ENCODE results near the gene CAPN3.

CAPN3 gene

DNA sequence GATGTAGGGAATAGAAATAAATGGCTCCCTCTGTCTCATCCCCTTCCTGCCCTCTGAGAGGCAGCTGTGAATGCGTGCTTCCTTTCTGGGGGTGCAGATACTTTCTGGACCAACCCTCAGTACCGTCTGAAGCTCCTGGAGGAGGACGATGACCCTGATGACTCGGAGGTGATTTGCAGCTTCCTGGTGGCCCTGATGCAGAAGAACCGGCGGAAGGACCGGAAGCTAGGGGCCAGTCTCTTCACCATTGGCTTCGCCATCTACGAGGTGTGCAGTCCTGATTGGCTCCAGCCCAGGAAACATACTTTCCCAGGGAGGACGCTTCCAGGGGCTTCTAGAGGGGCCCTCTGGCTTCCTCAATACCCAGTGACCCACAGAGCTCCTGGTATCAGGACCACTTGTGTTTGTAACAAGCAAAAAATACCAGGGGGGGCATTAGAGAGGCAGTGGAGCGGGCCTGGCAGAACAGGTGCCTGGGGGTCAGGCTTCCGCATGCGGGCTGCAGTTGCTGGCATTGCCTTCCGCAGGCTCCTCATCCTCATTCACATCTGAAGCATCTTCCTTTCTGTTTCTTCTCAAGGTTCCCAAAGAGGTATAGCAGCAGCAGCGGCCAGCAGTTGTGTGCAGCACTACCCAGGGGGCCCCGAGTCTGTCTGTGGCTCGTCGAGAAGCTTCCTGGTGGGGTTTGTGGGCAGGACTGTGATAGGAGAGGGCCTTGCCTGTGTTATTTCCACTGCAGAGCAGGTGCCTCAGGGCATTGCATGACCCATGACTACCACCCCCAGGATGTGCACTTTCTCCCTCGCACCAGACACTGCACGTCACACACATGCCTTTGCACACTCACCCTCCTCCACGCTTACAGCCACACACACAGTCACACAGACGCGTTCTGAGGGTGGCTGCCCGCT, 42.5 kb downstream of the CAPN3 start:
- DNase-seq = no peak

DNA sequence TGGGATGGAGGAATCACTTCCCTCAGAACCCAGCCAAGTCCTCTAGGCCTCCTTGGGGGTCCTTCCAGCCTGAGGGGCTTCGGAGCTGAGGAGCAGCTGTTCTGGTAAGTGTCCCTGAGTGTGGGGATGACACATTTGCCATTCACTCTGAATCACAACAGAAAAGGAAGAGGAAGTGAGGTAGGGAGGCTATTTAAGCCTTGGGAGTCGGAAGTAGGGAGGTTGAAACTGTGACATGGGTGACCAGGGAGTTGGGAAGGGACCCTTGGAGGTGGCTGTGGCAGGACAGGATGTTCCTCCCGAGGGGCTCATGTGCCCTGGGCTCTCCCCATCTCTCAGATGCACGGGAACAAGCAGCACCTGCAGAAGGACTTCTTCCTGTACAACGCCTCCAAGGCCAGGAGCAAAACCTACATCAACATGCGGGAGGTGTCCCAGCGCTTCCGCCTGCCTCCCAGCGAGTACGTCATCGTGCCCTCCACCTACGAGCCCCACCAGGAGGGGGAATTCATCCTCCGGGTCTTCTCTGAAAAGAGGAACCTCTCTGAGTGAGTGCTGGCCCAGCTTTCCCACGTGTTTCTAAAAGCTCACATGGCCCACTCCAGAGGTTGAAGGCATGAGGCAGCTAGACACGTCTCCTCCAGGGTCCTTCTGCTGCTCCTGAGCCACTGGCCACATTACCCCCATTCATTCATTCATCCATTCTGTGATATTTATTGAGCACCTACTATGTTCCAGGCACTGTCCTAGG, 43.3 kb downstream of the CAPN3 start:
- DNase-seq = no peak

DNA sequence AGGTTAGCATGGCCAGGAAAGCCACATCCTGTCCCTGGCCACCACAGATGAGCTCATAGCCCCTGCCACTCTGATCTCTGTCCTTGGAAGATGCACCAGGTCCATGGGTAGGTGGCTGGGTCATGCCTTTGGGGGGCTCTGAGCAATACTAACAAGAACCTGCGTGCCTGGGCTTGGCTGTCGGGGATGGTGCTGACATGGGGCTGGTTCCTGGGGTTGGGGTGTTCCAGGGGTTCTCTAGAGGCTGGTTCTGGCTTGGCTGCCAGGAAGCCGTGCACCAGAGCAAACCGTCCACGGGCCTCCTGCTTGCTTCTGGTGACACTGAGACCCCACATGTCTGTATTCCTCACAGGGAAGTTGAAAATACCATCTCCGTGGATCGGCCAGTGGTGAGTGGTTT, 44.1 kb downstream of the CAPN3 start:
- DNase-seq = no peak

DNA sequence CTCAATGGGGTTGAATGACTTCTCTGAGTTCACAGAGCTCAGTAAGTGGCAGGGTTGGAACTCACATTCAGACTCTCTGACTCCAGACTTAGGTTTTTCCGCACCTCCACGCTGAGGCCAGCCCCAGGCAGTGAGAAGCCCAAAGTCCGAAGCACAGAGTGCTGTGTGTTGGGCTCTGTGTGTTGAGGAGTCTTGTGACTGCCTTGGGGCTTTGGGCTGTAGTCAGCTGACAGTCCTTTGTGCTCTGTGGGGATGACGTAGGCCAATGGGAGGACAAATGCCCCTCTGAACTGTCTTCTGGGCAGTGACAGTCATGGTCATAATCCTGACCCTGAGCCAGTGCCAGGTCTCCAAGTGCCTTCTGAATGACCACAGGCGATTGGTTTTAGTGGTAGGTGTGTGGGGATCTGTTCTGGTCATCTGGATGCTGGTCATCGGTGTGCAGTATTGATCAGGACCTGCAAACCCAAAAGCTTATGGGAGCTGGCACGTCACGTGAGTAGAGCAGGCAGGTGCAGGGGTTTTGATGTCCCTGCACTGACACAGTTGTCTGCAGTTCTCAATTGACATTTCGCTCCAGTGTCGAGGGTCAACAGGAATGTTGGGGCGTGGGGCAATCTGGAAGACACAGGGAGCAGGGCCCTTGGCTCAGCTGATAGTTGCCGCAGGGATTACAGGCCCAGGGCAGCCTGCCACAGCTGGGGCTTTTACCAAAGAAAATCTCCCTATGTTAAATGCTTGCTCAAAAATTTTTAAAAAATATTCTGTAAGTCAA, 45.3 kb downstream of the CAPN3 start:
- DNase-seq = no peak

DNA sequence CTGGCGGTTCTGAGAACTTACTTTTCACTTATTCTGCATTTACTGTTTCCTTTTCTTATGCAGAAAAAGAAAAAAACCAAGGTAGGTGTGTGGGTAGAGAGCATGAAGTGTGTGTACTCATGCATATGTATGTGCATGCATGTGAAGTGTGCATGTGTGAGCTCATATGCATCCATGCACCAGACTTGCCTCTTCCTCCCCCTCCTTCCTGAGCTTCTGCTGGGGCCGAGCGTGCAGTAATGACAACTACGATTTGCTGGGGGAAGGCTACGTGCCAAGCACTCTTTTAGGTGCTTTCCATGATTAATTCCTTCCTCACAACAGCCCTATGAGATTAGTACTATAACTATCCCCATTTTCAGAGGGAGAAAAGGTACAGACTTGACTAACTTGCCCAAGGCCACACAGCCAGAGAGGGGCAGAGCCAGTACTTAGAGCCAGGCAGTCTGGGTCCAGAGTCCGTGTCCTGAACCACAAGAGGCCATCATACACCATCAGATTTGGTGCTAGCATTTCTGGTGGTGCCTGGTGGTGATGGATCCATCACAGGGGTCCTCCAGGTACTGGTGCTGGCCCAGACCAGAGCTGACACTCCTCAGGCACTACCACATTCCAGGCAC, 46.7 kb downstream of the CAPN3 start:
- DNase-seq = no peak

DNA sequence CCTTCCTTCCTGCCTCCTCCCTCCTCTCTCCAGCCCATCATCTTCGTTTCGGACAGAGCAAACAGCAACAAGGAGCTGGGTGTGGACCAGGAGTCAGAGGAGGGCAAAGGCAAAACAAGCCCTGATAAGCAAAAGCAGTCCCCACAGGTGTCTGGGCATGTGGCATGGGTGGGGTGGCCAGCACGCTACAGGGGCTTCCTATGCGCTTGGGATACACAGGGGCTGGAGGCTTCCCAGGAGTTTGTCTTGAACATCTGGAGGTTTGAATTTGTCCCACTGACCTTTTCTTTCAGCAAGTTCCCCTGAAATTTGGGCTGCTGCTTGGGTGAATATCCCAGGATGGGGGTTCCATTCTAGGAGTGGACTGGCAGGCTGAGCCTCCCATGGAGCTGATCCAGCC, 48.9 kb downstream of the CAPN3 start:
- DNase-seq = no peak

DNA sequence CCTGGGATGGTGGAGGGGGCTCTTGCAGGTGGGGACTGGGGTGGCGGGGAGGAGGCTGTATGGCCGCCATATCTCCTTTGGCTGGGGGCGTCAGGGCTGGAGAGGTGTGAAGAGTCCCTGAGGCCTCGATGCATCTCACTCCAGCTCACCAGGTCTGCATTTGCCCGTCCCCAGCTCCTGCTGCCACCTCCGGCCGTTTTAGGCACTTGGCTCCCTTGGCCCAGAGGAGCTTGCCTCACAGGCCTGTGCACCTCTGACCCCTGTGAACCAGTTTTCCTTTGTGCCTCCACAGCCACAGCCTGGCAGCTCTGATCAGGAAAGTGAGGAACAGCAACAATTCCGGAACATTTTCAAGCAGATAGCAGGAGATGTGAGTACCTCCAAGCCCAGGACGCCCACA, 49.7 kb downstream of the CAPN3 start:
- no peak for DNase-seq

DNA sequence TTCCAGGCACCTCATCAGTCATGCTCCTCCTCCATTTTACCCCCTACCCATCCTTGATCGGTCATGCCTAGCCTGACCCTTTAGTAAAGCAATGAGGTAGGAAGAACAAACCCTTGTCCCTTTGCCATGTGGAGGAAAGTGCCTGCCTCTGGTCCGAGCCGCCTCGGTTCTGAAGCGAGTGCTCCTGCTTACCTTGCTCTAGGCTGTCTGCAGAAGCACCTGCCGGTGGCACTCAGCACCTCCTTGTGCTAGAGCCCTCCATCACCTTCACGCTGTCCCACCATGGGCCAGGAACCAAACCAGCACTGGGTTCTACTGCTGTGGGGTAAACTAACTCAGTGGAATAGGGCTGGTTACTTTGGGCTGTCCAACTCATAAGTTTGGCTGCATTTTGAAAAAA, 52.6 kb downstream of the CAPN3 start:
- DNase-seq = no peak

DNA sequence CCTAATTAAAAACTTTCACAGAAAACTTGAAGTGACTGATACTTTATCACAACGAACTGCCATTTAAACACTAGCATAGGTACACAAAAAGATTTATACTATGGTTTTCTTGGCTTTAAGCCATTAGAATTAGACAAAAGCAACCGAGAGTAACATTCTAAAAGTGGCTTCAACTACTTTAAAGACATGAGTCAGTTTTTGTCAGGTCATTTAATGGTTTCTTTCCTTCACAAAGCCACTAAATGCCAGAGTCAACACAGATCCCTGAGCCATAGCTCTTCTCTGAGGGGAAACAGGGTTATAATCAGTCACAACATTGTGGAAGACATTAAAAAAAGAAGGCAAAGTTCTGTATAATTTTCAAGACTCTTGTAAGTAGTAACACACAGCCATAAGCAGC, 54.6 kb downstream of the CAPN3 start:
- no peak for DNase-seq

DNA sequence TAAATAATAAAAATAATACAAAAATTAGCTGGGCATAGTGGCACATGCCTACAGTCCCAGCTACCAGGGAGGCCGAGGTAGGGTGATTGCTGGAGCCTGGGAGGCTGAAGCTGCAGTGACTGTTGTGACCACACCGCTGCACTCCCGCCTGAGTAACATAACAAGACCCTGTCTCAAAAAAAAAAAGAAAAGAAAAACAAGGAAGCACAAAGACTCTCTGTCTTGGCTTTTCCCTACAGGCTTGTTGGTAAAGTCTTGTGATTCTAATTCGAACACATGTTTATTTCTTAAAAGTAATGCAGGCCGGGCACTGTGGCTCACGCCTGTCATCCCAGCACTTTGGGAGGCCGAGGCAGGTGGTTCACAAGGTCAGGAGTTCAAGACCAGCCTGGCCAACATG, 60.1 kb downstream of the CAPN3 start:
- DNase-seq = no peak

DNA sequence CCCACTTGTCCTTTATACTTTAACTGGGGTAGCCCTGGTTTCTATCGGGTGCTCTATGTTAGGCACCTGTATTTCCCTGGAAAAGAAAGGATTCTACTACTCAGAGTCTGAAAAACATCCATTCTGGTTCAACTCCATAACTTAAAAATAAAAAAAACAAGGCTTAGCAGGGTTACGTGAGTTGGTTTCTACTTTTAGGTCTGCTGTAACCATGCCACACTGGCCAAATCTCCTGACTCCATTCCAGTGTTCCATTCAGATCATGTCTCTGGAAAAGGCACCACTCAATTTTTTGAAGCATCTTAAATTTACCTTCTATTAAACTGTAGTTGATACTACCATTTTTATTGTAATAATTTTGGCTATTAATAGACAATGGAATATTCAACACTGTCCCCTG, 62.1 kb downstream of the CAPN3 start:
- DNase-seq = no peak

DNA sequence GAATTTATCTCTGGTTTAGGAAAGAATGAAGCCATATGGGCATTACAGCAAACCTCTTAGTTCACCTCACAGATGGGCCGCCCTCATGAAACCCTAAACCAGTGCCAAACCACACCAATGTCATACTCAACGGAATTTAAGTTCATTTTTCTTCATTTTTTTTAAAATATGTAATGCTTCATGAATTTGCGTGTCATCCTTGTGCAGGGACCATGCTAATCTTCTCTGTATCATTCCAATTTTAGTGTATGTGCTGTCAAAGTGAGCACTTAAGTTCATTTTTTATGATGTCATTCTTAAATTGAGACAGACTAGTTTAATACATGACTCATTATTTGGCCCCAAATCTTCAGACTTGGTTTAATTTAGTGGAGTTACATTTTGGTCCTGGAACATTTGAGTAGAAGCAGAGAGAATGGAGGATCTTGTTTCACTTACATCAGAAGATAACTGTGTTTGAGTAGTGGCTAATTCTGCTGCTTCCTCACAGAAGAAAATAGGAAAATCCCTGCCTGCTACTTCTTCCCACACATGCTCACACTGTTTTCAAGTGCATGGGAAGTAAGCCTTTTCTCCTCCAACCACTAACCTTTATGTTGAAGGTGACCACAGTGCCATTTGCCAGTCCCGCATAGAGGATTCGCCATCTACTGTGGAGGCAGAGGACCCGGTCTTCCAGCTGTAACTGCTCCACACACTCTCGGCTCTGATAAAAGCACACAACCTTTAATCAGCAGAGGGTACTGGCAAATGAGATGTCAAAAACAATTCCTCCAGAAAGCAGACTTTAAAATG, 68.3 kb downstream of the CAPN3 start:
- no peak for DNase-seq

DNA sequence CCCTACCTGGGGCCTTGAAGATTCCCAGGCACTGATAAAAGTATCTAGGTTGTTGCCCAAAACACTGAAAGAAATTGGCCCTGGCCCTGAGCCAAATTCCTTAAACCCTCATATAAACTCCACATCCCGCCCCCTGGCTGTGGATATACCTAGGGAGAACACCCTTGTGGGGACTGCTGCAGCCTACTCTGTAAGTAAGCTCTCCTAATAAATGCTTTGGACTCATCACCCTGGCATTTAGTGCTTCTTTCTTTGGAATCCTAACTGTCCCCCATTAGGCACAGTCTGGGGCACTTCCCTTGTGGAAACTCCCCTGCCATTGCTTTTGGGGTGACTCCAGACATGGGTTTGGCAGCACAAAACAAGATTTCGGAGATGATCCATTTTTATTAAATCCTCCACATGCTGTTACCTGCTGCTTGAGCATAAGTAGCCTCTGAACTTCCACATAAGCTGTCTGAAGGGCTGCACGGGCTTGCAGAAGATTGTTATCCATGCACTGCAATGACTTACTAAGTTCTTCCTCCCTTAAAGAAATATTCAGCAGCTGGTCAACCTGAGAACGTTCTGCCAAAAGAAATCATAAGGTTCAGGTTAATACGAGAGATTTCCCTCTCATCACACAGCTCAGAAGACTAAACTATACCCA, 85.2 kb downstream of the CAPN3 start:
- no peak for DNase-seq

DNA sequence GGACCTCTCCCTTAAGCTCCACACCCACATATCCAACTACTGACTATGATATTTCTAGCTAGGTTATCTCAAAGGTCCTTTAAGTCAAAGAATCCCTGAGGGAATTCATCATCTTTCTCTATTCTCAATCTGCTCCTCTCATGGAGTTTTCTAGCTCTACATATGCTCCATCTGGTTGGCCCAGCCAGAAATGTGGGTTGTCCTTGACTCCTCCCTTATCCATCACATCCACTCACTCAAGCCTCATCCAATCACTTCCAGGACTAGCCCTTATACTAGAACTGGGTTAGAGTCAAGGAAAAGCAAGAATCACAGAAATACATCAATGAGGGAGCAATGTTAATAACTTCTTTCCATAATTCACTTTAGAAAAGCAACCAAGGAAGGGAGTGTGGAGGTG, 86.2 kb downstream of the CAPN3 start:
- no peak for DNase-seq

DNA sequence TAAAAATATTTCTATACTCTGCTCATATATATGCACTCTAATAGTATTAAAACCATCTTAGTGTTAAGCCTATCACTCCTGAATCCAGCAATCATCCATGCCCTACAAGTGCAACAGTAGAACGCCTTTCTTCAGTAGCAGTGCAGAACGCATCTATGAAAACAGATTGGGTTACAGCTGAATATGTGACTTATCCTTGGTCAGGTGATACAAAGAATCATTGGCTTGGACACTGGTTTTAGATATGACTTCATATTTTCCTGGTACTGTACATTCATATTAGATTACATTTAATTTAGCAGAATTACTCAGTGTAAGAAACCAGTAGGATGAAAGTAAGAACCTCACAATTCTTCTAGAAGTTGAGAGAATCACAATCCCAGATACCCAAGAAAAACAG, 88.3 kb downstream of the CAPN3 start:
- DNase-seq = no peak

DNA sequence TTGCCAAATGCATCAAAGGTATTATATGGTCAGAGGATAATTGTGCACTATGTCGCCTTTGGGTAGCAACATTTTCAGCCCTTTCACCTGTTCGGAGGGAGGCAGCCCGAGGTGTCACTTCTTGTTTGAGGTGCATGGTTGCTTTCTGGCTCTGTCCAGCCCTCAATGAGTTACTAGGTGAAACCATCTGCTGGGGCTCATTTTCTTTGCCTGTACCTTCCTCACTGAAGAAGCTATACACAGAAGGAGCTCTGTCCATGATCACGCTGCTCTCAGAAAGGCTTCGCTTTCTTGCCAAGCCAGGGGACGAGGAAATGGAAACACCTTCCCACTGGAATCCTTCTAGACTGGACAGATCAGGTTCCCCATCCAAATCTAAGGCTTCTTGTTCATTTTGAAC, 89.0 kb downstream of the CAPN3 start:
- DNase-seq = no peak

DNA sequence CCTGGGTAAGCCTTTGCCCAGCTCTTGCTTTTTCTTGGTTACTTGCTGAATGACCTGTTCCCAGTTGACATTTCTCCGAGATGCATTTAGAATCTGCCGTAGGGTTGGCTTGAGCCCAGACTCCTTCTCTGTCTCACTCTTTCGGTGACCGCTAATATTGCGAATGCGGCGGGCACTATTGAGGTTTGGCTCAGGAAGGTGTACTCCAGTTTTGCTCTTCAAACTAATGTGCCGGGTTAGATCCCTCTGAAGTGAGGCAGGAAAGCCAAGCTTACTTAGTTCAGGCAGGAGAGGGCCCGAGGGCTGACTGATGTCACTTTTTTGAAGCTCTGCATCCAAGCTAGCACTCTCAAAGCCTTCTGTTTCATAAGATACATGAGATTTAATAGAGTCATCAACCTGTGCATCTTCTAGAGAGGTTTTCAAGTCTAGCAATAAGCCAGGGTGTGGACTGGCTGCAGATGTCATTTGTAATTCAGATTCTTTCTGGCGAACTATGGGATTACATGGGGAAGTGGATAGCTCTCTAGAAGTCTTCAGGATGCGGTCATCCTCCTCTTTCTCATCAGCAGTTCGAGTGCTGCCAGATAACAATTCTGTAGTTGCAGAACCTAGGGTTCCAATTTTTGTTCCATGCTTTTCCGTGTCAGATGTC, 90.6 kb downstream of the CAPN3 start:
- DNase-seq = no peak

DNA sequence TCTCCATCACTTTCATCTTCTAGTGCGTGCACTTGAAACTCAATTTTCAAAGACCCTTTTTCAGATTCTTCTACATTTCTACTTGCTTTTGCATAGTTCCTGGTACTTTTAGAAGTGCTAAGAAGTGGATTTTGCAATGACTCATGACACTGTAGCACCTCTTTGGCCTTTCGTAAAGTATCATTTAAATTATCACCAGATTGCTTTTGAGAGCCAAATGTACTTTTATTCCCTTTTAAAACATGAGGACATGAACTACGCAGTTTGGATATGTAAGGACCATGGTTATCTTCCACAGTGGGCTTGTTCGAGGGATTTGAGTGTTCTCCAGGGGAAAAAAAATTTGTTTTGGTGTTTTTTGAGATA, 91.1 kb downstream of the CAPN3 start:
- DNase-seq = no peak

DNA sequence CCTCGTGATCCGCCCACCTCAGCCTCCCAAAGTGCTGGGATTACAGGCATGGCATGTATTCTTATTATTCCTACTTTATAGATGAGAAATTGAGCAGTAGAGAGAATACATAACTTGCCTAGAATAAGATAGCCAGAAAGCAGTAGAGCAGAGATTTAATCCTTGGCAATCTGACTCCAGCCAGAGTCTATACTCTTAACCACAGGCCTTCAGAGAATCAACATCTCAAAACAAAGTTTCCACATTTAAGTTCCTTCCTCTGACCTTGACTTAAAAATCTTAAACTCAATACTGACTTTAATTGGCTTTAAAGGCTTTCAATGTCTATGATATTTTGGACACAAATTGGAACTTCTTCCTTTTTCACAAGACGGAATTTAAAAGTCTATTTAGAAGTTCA, 94.5 kb downstream of the CAPN3 start:
- DNase-seq = no peak

DNA sequence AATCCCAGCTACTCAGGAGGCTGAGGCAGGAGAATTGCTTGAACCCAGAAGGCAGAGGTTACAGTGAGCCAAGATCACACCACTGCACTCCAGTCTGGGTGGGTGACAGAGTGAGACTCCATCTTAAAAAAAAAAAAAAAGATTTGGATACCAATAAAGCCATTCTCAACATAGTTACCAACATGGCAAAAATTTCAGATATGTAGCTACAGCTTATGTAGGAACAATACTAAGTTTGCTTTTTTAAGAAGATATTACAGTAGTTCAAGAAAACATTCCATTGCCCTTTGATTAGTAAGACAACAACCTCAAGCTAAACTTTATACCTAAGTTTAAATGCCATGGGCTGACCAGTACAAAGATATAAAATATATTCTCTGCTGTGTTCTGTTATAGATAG, 97.2 kb downstream of the CAPN3 start:
- no peak for DNase-seq

DNA sequence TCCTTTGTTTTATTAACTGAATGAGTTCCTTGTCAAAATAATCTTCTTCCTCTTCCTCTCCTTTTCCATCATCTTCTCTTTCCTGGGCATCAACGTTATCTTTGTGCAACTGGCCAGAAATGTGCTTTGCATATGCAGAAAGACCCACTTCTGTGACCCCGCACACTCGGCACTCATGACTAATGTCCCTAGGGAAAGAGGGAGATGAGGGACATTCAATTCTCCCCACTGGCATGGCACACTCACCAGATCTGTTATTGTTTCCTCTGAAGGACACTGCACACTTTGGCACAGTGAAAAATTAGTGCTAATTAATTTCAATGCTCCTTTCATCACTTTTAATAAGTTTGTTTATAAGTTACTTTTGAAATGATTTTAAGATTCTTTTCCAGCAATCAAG, 97.7 kb downstream of the CAPN3 start:
- DNase-seq = no peak

Measured in NCI-H1417 treated with DMSO at 0.1 percent for 48 hours (cell line).